Measurements from ENCODE around the gene TCAP.
"Not testable (repeated sequence)": the region's sequence is repeated elsewhere in the genome, so short reads cannot be mapped to it uniquely, and the experiment has no call there.

The TCAP gene

GRCh38 chr17:39687101-39687545, 22.0 kb downstream of the TCAP start:
- H3K27ac Mint-ChIP-seq = no peak overlapping the region
- no peaks in the 10 kb centered on the region for H3K9me3 Mint-ChIP-seq
- peak overlapping the region; percentile 96 for H3K4me3 Mint-ChIP-seq
- no peaks in the 10 kb centered on the region for H3K27me3 Mint-ChIP-seq (ENCODE audit: low read depth)
- no peak for DNase-seq (ENCODE audit: low spot score)
- H3K36me3 Mint-ChIP-seq (ENCODE audit: low read depth) = peaks cover 19% of the 10 kb centered on the region
- peaks cover 21% of the 10 kb centered on the region for H3K4me1 Mint-ChIP-seq (ENCODE audit: low read depth)

GRCh38 chr17:39687546-39688474, 22.7 kb downstream of the TCAP start, which contains the start of gene PGAP3:
Gene PGAP3, minus strand, starts transcription at chr17:39688057. Its CDS starts 43 bp downstream, at chr17:39688014.
- Mint-ChIP-seq H3K4me3 (peak within 1 kb of the TSS; percentile 96), H3K27me3 (ENCODE audit: low read depth) (no peaks in the 10 kb centered on the region), H3K27ac (peak within 1 kb of the TSS; percentile 95), H3K9me3 (no peaks in the 10 kb centered on the region), H3K36me3 (ENCODE audit: low read depth) (peaks cover 13% of the 10 kb centered on the region), H3K4me1 (ENCODE audit: low read depth) (peaks cover 21% of the 10 kb centered on the region)
- peak; percentile 83 for DNase-seq (ENCODE audit: low spot score)

- H3K4me3 Mint-ChIP-seq = peak overlapping the region; percentile 96
- H3K27ac Mint-ChIP-seq = peak overlapping the region; percentile 95
- DNase-seq (ENCODE audit: low spot score) = no peak
- peaks cover 21% of the 10 kb centered on the region for H3K4me1 Mint-ChIP-seq (ENCODE audit: low read depth)
- no peaks in the 10 kb centered on the region for H3K9me3 Mint-ChIP-seq
- H3K36me3 Mint-ChIP-seq (ENCODE audit: low read depth) = peaks cover 8% of the 10 kb centered on the region
- no peaks in the 10 kb centered on the region for H3K27me3 Mint-ChIP-seq (ENCODE audit: low read depth)
These were observed 23.3 kb downstream of the TCAP start for GRCh38 chr17:39688475-39688835.

GRCh38 chr17:39688945-39689344, 23.8 kb downstream of the TCAP start:
- Mint-ChIP-seq H3K36me3 (ENCODE audit: low read depth) (peaks cover 7% of the 10 kb centered on the region), H3K4me3 (peak overlapping the region; percentile 96), H3K27me3 (ENCODE audit: low read depth) (no peaks in the 10 kb centered on the region), H3K4me1 (ENCODE audit: low read depth) (peaks cover 21% of the 10 kb centered on the region), H3K27ac (peak overlapping the region; percentile 95), H3K9me3 (no peaks in the 10 kb centered on the region)
- DNase-seq (ENCODE audit: low spot score) = no peak

GRCh38 chr17:39694593-39694992, 29.4 kb downstream of the TCAP start:
- no peak for DNase-seq (ENCODE audit: low spot score)
- Mint-ChIP-seq H3K27me3 (ENCODE audit: low read depth) (peaks cover 9% of the 10 kb centered on the region), H3K9me3 (no peaks in the 10 kb centered on the region), H3K4me3 (no peak overlapping the region), H3K4me1 (ENCODE audit: low read depth) (peaks cover 1% of the 10 kb centered on the region), H3K27ac (no peak overlapping the region), H3K36me3 (ENCODE audit: low read depth) (no peaks in the 10 kb centered on the region)

- H3K9me3 Mint-ChIP-seq = no peaks in the 10 kb centered on the region
- H3K27me3 Mint-ChIP-seq (ENCODE audit: low read depth) = peaks cover 12% of the 10 kb centered on the region
- no peak overlapping the region for H3K27ac Mint-ChIP-seq
- peaks cover 4% of the 10 kb centered on the region for H3K4me1 Mint-ChIP-seq (ENCODE audit: low read depth)
- DNase-seq (ENCODE audit: low spot score) = no peak
- H3K36me3 Mint-ChIP-seq (ENCODE audit: low read depth) = no peaks in the 10 kb centered on the region
- H3K4me3 Mint-ChIP-seq = no peak overlapping the region
These were observed 29.9 kb downstream of the TCAP start for GRCh38 chr17:39695089-39695474.

- Mint-ChIP-seq H3K9me3 (no peaks in the 10 kb centered on the region), H3K4me1 (ENCODE audit: low read depth) (peaks cover 7% of the 10 kb centered on the region), H3K36me3 (ENCODE audit: low read depth) (no peaks in the 10 kb centered on the region), H3K27me3 (ENCODE audit: low read depth) (peaks cover 25% of the 10 kb centered on the region), H3K4me3 (no peak overlapping the region), H3K27ac (no peak overlapping the region)
- DNase-seq (ENCODE audit: low spot score) = no peak
These were observed 31.6 kb downstream of the TCAP start for GRCh38 chr17:39696731-39697130.

GRCh38 chr17:39697961-39698360, 32.8 kb downstream of the TCAP start:
- Mint-ChIP-seq H3K9me3 (no peaks in the 10 kb centered on the region), H3K36me3 (ENCODE audit: low read depth) (no peaks in the 10 kb centered on the region), H3K4me3 (no peak overlapping the region), H3K4me1 (ENCODE audit: low read depth) (peaks cover 7% of the 10 kb centered on the region), H3K27me3 (ENCODE audit: low read depth) (peaks cover 37% of the 10 kb centered on the region), H3K27ac (no peak overlapping the region)
- no peak for DNase-seq (ENCODE audit: low spot score)

GRCh38 chr17:39699157-39699817, 34.1 kb downstream of the TCAP start:
- not testable (repeated sequence) for H3K27ac Mint-ChIP-seq; H3K4me3 Mint-ChIP-seq; H3K9me3 Mint-ChIP-seq; H3K36me3 Mint-ChIP-seq (ENCODE audit: low read depth); DNase-seq (ENCODE audit: low spot score)
- Mint-ChIP-seq H3K27me3 (ENCODE audit: low read depth) (peaks cover 38% of the 10 kb centered on the region), H3K4me1 (ENCODE audit: low read depth) (peaks cover 11% of the 10 kb centered on the region)

GRCh38 chr17:39699818-39700147, 34.6 kb downstream of the TCAP start, which contains the start of gene ERBB2:
Gene ERBB2, plus strand, starts transcription at chr17:39700064. Its CDS starts 175 bp downstream, at chr17:39700239.
- H3K4me3 Mint-ChIP-seq = no peak within 1 kb of the TSS
- H3K9me3 Mint-ChIP-seq = no peaks in the 10 kb centered on the region
- no peak within 1 kb of the TSS for H3K27ac Mint-ChIP-seq
- no peak for DNase-seq (ENCODE audit: low spot score)
- peaks cover 11% of the 10 kb centered on the region for H3K4me1 Mint-ChIP-seq (ENCODE audit: low read depth)
- peaks cover 38% of the 10 kb centered on the region for H3K27me3 Mint-ChIP-seq (ENCODE audit: low read depth)
- H3K36me3 Mint-ChIP-seq (ENCODE audit: low read depth) = no peaks in the 10 kb centered on the region

- Mint-ChIP-seq H3K36me3 (ENCODE audit: low read depth) (no peaks in the 10 kb centered on the region), H3K27me3 (ENCODE audit: low read depth) (peaks cover 38% of the 10 kb centered on the region), H3K4me1 (ENCODE audit: low read depth) (peaks cover 11% of the 10 kb centered on the region), H3K9me3 (no peaks in the 10 kb centered on the region), H3K27ac (no peak overlapping the region), H3K4me3 (no peak overlapping the region)
- DNase-seq (ENCODE audit: low spot score) = no peak
These were observed 35.2 kb downstream of the TCAP start for GRCh38 chr17:39700148-39700987.

- no peak for DNase-seq (ENCODE audit: low spot score)
- Mint-ChIP-seq H3K36me3 (ENCODE audit: low read depth) (no peaks in the 10 kb centered on the region), H3K4me3 (no peak overlapping the region), H3K4me1 (ENCODE audit: low read depth) (peaks cover 11% of the 10 kb centered on the region), H3K27me3 (ENCODE audit: low read depth) (peaks cover 38% of the 10 kb centered on the region), H3K9me3 (no peaks in the 10 kb centered on the region), H3K27ac (no peak overlapping the region)
These were observed 36.0 kb downstream of the TCAP start for GRCh38 chr17:39701012-39701783.

GRCh38 chr17:39701784-39702422, 36.8 kb downstream of the TCAP start:
- no peak for DNase-seq (ENCODE audit: low spot score)
- peaks cover 13% of the 10 kb centered on the region for H3K4me1 Mint-ChIP-seq (ENCODE audit: low read depth)
- no peaks in the 10 kb centered on the region for H3K36me3 Mint-ChIP-seq (ENCODE audit: low read depth)
- H3K9me3 Mint-ChIP-seq = no peaks in the 10 kb centered on the region
- peaks cover 38% of the 10 kb centered on the region for H3K27me3 Mint-ChIP-seq (ENCODE audit: low read depth)
- no peak overlapping the region for H3K27ac Mint-ChIP-seq
- H3K4me3 Mint-ChIP-seq = no peak overlapping the region

Data from T-helper 2 cell treated with Interferon-gamma antibody and Interleukin-4, amounts not matched to agents 5 μg/mL and 100 μg/mL, for 36 hours (primary cell).